ENCODE measurements around the gene BICRAL.
"Not testable (repeated sequence)": the region's sequence is repeated elsewhere in the genome, so short reads cannot be mapped to it uniquely, and the experiment has no call there.

BICRAL gene

DNA sequence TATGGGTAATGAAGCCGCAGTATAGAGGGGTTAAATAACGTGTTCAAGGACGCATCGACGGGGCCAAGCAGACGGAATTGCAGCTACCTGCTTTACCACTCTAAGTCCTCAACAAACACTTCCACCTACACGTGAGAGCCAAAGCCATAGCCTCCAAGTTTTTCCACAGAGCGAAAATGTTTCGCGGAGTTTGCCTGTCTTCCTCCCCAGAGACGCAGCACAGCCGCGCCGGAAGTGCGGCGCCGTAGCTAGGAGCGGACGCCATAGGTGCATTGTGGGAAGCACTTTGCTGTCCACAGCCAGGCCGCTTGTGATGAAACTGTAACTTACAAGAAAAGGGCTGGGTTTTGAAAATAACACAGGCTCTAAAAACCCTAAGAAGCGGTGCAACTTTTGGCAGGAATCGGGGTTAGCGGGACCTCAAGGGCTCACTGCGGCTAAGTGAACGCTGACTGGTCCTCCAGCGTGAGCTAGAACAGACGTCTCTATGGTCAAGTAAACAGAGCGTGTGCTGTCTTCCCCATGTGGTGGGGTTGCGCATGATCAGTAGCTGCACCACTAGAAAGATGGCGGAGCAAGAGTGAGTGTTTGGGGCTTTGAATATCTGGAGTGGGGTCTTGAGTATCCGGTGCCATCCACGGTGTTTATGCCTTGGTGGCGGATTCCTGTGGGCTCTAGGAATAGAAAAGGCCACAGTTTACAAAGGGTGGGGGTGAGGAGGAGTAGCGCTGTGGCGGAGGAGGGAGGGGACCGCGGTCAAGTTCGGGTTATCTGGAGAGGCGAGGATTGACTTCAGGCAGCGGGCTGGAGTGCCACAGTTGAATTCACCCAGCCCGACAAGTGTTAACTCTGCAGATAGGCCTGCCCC lies 97.8 kb downstream of the BICRAL start, which contains the start of gene RPL7L1:
TSS of gene RPL7L1 (plus strand) at position 245 of the 868 bp plus-strand sequence. CDS start at position 540, 295 bp downstream.
- TF ChIP-seq, protein P1, sequence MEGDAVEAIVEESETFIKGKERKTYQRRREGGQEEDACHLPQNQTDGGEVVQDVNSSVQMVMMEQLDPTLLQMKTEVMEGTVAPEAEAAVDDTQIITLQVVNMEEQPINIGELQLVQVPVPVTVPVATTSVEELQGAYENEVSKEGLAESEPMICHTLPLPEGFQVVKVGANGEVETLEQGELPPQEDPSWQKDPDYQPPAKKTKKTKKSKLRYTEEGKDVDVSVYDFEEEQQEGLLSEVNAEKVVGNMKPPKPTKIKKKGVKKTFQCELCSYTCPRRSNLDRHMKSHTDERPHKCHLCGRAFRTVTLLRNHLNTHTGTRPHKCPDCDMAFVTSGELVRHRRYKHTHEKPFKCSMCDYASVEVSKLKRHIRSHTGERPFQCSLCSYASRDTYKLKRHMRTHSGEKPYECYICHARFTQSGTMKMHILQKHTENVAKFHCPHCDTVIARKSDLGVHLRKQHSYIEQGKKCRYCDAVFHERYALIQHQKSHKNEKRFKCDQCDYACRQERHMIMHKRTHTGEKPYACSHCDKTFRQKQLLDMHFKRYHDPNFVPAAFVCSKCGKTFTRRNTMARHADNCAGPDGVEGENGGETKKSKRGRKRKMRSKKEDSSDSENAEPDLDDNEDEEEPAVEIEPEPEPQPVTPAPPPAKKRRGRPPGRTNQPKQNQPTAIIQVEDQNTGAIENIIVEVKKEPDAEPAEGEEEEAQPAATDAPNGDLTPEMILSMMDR (IDR thresholded peaks at IDR 0.05; ENCODE audit: low read depth, low read length): no peak
- in situ Hi-C loops (cut with HindIII; ENCODE audit: low sequenced_read_pairs): no loop called here
- peak within 1 kb of the TSS; percentile 70 for H3K4me3 ChIP-seq (ENCODE audit: low read depth, low read length)
- peak; percentile 90 for DNase-seq (ENCODE audit: low read depth, low spot score)

DNA sequence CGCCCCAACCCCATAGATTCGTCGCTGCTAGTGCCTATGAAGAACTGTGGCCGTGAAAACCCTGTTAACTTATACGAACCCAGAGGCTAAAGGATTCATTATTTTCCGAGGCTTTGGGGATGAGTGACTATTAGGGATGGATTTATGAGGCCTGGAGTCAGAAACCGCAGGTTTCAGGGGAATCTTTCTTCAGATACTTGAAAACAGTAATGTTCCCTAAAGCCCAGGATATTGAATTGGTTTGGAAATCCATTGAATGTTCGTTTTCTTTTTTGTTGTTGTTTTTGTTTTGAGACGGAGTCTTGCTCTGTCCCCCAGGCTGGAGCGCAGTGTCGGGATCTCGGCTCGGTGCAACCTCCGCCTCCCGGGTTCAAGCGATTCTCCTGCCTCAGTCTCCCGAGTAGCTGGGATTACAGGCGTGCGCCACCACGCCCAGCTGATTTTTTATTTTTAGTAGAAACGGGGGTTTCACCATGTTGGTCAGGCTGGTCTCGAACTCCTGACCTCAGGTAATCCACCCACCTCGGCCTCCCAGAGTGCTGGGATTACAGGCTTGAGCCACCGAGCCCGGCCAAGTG lies 98.5 kb downstream of the BICRAL start:
- DNase-seq (ENCODE audit: low read depth, low spot score); in situ Hi-C loops (cut with HindIII; ENCODE audit: low sequenced_read_pairs): not testable (repeated sequence)
- peak overlapping the region; percentile 70 for H3K4me3 ChIP-seq (ENCODE audit: low read depth, low read length)

DNA sequence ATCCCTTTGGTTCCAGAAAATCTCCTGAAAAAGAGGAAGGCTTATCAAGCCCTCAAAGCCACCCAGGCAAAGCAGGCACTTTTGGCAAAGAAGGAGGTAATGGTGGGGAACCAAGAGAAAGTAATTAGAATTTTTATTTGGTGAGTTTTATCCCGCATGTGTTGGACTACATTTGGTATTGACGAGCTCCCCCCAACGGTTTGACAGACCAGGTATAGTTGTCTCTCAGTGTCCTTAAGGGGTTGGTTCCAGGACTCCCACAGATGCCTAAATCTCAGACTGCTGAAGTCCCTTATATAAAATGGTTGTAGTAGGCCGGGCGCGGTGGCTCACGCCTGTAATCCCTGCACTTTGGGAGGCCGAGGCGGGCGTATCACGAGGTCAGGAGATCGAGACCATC lies 99.0 kb downstream of the BICRAL start:
- peak overlapping the region; percentile 70 for H3K4me3 ChIP-seq (ENCODE audit: low read depth, low read length)
- in situ Hi-C loops (cut with HindIII; ENCODE audit: low sequenced_read_pairs); DNase-seq (ENCODE audit: low read depth, low spot score): not testable (repeated sequence)

DNA sequence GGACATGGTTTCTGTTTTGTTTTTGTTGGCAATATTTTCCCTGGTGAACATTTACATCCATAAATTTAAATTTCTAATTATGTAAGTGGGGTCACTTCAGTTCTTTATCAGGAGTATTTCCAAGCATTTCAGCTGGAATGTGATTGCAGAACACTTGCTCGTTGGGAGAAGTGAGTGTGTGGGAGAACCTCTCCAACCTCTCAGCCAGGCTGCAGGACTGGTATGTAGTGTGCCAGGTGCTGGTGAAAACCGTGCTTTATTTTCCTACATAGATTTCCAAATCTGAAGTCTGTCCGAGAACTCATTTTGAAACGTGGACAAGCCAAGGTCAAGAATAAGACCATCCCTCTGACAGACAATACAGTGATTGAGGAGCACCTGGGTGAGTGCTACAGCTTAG lies 103.8 kb downstream of the BICRAL start:
- TF ChIP-seq, protein P1 (IDR thresholded peaks at IDR 0.05; ENCODE audit: low read depth, low read length): no peak
- no peak for DNase-seq (ENCODE audit: low read depth, low spot score)
- in situ Hi-C loops (cut with HindIII; ENCODE audit: low sequenced_read_pairs): no loop called here
- no peak overlapping the region for H3K4me3 ChIP-seq (ENCODE audit: low read depth, low read length)

DNA sequence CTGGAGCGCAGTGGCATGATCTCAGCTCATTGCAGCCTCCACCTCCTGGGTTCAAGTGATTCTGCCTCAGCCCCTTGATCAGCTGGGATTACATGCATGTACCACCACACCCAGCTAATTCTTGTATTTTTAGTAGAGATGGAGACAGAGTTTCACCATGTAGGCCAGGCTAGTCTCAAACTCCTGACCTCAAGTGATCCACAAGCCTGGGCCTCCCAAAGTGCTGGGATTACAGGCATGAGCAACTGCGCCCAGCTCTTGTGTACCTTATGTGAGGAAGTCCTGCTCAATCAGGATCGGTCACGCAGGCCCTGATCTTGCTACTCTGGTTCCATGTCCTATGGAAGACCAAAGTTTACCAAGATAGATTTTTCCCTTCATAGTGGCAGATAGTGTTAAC lies 106.3 kb downstream of the BICRAL start:
- DNase-seq (ENCODE audit: low read depth, low spot score); H3K4me3 ChIP-seq (ENCODE audit: low read depth, low read length); in situ Hi-C loops (cut with HindIII; ENCODE audit: low sequenced_read_pairs): not testable (repeated sequence)

DNA sequence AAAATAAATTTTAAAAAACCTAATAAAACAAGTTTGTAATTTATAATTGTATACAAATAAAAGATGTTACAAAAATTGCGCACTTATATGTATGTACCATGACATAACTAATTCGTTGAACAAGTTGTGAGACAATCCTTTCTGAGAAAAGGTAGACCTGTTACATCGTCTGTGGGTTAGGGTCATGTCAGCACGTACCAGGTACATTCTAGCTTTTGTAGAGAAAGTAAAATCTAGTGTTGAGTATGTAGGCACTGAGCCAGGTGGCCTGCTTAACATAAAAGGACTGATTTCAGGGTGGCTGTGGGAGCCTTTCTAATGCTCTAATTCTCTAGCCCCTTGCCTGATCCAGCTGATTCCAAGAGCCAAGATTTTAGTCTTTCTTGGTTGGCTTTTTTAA lies 108.0 kb downstream of the BICRAL start:
- in situ Hi-C loops (cut with HindIII; ENCODE audit: low sequenced_read_pairs): no loop called here
- DNase-seq (ENCODE audit: low read depth, low spot score): no peak
- TF ChIP-seq, protein P1 (IDR thresholded peaks at IDR 0.05; ENCODE audit: low read depth, low read length): no peak
- peak overlapping the region; percentile 86 for H3K4me3 ChIP-seq (ENCODE audit: low read depth, low read length)

DNA sequence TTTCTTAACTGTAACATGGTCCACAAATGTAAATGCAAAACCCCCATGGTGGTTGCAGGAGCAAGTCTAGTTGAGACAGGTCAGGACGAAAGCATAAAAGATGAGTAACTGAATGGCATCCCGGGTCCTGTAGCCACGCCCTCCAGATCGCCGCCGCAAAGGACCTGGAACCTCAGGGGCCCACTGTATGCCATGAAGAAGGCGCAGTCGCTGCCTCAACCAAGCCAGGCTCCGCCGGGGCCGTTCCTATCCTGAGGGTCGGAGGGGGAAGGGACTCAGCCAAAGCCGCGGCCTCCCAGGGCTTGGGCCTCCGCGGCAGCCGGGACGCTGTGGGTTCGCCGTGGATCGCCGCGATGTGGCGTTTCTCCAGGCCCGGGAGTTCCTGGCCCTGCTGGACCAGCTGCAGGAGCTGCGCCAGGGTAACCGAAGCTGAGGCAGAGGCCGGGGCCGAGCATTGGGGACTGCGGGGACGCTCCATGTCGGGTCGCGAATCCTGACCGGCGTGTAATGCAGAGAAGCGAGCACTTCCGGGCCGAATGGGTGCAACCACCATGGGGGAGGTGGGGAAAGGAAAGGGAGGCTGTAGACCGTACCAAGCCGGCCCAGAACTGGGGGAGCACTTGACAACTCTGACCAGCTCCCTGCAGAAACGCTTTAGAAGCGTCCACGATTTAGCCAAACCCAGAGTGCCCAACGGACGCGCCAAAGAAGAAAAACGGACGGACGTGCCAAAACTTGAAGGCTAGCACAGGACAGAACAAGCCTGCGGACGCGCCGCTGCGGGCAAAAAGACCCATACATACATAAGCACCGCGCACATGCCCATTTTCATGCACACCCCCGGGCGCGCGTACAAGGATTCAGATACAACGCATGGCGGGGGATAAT lies 108.7 kb downstream of the BICRAL start:
- peak overlapping the region; percentile 86 for H3K4me3 ChIP-seq (ENCODE audit: low read depth, low read length)
- peak; percentile 97 for DNase-seq (ENCODE audit: low read depth, low spot score)
- in situ Hi-C loops (cut with HindIII; ENCODE audit: low sequenced_read_pairs): no loop called here
- TF ChIP-seq, protein P1 (IDR thresholded peaks at IDR 0.05; ENCODE audit: low read depth, low read length): no peak

All from astrocyte of the spinal cord (primary cell).